ENCODE results near the gene PTK6. TPM values are rescaled to one million over a fixed set of nuclear protein-coding genes. Genes with fewer than 3 reads are reported as not detected.
A peak's percentile ranks its signal among the peaks of the same experiment; 100 is the strongest.

The PTK6 gene
- total and polyA plus RNA-seq, 2 of the 13 experiments (the other 11 are each of a cell fraction or from before 2014, with no cell fraction given) = 0.08 TPM; not detected in 1

DNA sequence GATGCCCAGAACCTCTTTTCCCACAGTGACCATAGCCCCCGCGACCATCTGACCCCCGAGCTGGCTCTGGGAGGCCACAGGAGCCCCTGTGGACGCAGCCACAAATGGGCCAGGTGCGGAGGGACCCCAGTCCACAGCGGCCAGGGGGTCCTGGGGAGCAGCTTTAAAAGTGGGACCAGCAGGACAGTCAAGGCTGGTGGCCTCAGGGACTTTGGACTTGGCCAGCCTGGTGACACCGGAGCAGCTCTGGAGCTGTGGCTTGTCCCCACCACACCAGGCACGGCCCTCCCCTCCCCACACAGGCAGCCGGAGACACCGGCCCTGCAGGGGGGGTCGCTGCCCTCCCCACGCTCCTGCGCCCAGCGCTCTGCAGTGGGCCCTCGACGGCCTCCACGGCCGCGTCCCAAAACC, 20.3 kb upstream of the PTK6 start (continued):
- peak; percentile 46; the same call in 1 of the 2 replicates for TF ChIP-seq ZBTB7B (CRISPR knock-in tag; IDR thresholded peaks at IDR 0.05)
- TF ChIP-seq DPF2 (CRISPR knock-in tag; IDR thresholded peaks at IDR 0.05; ENCODE audit: borderline replicate concordance, low read depth) = no peak
- TF ChIP-seq, protein P1, sequence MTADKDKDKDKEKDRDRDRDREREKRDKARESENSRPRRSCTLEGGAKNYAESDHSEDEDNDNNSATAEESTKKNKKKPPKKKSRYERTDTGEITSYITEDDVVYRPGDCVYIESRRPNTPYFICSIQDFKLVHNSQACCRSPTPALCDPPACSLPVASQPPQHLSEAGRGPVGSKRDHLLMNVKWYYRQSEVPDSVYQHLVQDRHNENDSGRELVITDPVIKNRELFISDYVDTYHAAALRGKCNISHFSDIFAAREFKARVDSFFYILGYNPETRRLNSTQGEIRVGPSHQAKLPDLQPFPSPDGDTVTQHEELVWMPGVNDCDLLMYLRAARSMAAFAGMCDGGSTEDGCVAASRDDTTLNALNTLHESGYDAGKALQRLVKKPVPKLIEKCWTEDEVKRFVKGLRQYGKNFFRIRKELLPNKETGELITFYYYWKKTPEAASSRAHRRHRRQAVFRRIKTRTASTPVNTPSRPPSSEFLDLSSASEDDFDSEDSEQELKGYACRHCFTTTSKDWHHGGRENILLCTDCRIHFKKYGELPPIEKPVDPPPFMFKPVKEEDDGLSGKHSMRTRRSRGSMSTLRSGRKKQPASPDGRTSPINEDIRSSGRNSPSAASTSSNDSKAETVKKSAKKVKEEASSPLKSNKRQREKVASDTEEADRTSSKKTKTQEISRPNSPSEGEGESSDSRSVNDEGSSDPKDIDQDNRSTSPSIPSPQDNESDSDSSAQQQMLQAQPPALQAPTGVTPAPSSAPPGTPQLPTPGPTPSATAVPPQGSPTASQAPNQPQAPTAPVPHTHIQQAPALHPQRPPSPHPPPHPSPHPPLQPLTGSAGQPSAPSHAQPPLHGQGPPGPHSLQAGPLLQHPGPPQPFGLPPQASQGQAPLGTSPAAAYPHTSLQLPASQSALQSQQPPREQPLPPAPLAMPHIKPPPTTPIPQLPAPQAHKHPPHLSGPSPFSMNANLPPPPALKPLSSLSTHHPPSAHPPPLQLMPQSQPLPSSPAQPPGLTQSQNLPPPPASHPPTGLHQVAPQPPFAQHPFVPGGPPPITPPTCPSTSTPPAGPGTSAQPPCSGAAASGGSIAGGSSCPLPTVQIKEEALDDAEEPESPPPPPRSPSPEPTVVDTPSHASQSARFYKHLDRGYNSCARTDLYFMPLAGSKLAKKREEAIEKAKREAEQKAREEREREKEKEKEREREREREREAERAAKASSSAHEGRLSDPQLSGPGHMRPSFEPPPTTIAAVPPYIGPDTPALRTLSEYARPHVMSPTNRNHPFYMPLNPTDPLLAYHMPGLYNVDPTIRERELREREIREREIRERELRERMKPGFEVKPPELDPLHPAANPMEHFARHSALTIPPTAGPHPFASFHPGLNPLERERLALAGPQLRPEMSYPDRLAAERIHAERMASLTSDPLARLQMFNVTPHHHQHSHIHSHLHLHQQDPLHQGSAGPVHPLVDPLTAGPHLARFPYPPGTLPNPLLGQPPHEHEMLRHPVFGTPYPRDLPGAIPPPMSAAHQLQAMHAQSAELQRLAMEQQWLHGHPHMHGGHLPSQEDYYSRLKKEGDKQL (CRISPR knock-in tag; IDR thresholded peaks at IDR 0.05; ENCODE audit: low read depth) = no peak
- TF ChIP-seq NR2F1 (CRISPR knock-in tag; IDR thresholded peaks at IDR 0.05) = no peak
- TF ChIP-seq ASH2L (IDR thresholded peaks at IDR 0.05; ENCODE audit: insufficient read length, low read depth, low read length) = no peak
- TF ChIP-seq, protein P2, sequence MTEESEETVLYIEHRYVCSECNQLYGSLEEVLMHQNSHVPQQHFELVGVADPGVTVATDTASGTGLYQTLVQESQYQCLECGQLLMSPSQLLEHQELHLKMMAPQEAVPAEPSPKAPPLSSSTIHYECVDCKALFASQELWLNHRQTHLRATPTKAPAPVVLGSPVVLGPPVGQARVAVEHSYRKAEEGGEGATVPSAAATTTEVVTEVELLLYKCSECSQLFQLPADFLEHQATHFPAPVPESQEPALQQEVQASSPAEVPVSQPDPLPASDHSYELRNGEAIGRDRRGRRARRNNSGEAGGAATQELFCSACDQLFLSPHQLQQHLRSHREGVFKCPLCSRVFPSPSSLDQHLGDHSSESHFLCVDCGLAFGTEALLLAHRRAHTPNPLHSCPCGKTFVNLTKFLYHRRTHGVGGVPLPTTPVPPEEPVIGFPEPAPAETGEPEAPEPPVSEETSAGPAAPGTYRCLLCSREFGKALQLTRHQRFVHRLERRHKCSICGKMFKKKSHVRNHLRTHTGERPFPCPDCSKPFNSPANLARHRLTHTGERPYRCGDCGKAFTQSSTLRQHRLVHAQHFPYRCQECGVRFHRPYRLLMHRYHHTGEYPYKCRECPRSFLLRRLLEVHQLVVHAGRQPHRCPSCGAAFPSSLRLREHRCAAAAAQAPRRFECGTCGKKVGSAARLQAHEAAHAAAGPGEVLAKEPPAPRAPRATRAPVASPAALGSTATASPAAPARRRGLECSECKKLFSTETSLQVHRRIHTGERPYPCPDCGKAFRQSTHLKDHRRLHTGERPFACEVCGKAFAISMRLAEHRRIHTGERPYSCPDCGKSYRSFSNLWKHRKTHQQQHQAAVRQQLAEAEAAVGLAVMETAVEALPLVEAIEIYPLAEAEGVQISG (CRISPR knock-in tag; IDR thresholded peaks at IDR 0.05) = no peak
- TF ChIP-seq ZSCAN25 (CRISPR knock-in tag; IDR thresholded peaks at IDR 0.05) = peak; percentile 45
- TF ChIP-seq ZFP90 (CRISPR knock-in tag; IDR thresholded peaks at IDR 0.05; ENCODE audit: borderline replicate concordance) = no peak
- no peak for TF ChIP-seq THAP11 (CRISPR knock-in tag; IDR thresholded peaks at IDR 0.05)
- TF ChIP-seq ZNF446 (CRISPR knock-in tag; IDR thresholded peaks at IDR 0.05) = no peak
- TF ChIP-seq ZNF33B (CRISPR knock-in tag; IDR thresholded peaks at IDR 0.05) = no peak
- 0 out of 2 replicates have a peak, but pooled peaks have one; percentile 31 for TF ChIP-seq RARA (CRISPR knock-in tag; IDR thresholded peaks at IDR 0.05)
- peak; percentile 60; the same call in 1 of the 2 replicates for TF ChIP-seq ZNF225 (CRISPR knock-in tag; IDR thresholded peaks at IDR 0.05)
- TF ChIP-seq, protein P3, sequence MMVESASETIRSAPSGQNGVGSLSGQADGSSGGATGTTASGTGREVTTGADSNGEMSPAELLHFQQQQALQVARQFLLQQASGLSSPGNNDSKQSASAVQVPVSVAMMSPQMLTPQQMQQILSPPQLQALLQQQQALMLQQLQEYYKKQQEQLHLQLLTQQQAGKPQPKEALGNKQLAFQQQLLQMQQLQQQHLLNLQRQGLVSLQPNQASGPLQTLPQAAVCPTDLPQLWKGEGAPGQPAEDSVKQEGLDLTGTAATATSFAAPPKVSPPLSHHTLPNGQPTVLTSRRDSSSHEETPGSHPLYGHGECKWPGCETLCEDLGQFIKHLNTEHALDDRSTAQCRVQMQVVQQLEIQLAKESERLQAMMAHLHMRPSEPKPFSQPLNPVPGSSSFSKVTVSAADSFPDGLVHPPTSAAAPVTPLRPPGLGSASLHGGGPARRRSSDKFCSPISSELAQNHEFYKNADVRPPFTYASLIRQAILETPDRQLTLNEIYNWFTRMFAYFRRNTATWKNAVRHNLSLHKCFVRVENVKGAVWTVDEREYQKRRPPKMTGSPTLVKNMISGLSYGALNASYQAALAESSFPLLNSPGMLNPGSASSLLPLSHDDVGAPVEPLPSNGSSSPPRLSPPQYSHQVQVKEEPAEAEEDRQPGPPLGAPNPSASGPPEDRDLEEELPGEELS (CRISPR knock-in tag; IDR thresholded peaks at IDR 0.05) = no peak
- no peak for TF ChIP-seq ZSCAN31 (CRISPR knock-in tag; IDR thresholded peaks at IDR 0.05; ENCODE audit: low read depth)
- TF ChIP-seq HMG20A (CRISPR knock-in tag; IDR thresholded peaks at IDR 0.05; ENCODE audit: borderline replicate concordance) = no peak
- no peak for TF ChIP-seq ZNF460 (CRISPR knock-in tag; IDR thresholded peaks at IDR 0.05; ENCODE audit: borderline replicate concordance)
- TF ChIP-seq RXRB (CRISPR knock-in tag; IDR thresholded peaks at IDR 0.05; ENCODE audit: borderline replicate concordance) = 0 out of 2 replicates have a peak, but pooled peaks have one; percentile 17
- TF ChIP-seq RAD21 (CRISPR knock-in tag; IDR thresholded peaks at IDR 0.05) = 0 out of 2 replicates have a peak, but pooled peaks have one; percentile 25
- TF ChIP-seq MEIS2 (CRISPR knock-in tag; IDR thresholded peaks at IDR 0.05) = no peak
- no peak for TF ChIP-seq ZNF251 (CRISPR knock-in tag; IDR thresholded peaks at IDR 0.05)

Data from HepG2 (cell line).